Stimulated activated CD4-positive, alpha-beta T cell treated with anti-CD3 and anti-CD28 coated beads, Interleukin-2, amount 100 ng/mL, for 48 hours (primary cell): ENCODE measurements around the gene CAMK4.

Source experiments
- DNase-seq, 2 donors: peaks; one replicate each; pipeline ENCODE4 v3.0.0-alpha.2; 2020

The CAMK4 gene

DNA sequence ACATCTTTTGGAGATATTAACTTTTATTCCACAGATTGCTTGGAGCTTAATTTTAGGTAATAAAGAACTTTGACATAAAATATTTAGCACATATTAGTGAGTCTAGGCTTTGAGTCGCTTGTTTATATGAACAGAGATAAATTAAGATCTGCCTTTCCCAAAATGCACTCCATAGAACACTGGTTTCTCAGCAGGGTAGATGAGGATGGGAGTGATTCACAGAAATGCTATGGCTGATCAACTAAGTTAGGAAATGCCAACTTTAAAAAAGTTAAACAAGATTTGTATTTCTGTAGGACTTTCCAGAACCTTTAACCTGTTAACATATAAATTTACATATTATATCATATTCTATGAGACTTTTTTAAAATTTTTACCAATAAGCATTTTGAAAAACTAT is 222.9 kb downstream of the CAMK4 start:
- no peak for DNase-seq

- DNase-seq = no peak
These were observed 223.6 kb downstream of the CAMK4 start for GRCh38 chr5:111447822-111448221.

DNA sequence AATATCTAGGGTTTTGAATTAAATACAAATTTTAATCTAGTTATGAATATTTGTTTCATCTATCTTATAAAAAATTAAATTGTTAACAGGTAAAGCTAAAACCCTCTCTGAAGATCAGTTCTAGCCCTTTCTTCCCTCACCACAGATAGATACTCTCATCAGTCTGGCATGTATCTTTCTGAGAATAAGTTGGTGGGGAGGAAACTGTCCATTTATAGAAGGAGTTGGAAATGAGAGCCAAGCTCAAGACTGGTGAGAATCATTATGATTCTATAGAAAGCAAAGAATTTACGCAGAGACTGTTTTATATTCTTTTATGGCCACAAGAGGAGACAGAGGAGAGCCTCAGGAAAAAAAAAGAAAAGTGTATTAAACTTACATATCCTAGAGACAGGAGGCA is 229.1 kb downstream of the CAMK4 start:
- DNase-seq = no peak

DNA sequence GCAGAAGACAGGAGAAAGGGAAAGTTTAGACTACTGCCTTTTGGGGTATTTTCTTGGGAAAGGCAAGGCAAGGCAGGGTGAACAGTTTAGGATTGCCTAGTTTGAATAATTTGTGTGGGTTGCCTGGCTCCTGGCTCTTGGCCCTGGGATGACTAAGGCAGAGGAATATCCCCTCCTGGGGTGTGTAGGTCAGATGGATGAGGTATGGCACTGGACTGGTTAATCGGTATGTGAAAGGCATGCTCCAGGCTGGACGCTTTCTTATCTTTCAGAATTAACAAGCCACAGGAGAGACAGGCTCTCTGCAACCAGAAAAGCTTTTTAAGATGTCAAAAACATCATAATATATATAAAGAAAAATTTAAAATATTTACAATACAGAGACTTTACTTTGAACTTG is 229.6 kb downstream of the CAMK4 start:
- no peak for DNase-seq

DNA sequence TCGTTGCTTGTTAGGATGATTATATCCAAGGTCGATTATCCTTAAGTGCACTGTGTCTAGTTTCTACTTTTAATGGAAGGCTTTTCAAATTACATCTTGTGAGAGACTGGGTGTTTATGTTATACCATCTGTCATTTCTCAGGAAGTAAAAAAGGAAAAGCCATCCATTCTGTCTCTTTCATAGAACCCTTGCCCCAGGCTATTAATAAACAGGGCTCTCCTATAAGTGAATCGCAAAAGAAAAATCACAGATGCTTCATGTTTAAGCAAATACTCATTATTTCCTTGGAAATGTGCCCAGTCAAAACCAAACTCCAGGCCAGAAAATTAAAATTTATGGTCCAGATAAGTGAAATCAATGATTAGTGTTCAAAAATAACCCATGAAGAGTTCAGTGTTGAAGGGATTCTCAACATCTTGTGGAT is 230.0 kb downstream of the CAMK4 start:
- no peak for DNase-seq

DNA sequence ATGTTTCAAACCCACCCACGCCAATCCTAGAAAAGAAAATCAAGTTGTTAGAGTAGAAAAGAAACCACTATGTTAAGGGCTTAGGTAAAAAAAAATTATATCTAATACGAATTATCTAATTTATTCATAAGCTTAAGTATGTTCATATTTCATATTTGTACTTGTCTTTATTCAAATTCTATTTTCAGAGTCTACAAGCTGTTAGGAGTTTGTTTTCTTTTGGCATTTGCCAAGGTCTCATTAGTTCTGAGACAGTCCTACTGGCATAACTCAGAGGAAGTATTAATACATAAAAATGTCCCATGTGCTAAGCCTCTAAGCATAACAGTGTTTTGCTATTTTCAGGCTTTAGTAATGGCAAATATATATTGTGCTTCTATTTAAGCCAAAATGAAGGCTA is 230.6 kb downstream of the CAMK4 start:
- no peak for DNase-seq

DNA sequence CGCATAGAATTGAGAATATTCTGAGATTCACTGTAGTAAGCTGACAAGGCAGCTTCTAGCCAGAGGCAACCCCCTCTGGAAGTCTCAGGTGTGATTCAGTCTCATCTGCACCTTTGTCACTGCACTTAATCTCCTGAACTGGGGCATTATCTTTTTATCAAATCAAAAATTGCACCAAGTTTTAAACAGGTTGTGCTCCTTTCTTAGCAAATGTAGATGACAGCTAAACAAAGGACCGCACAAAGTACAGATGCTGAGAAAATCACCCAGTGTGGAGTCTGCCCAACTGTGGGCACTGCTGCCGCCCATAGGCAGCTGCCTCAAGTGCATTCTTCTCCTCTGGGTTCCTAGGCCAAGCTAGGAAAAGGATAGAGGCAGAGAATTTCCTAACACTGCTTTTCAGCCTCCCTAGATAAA is 237.1 kb downstream of the CAMK4 start:
- DNase-seq = no peak

- DNase-seq = no peak
These were observed 237.8 kb downstream of the CAMK4 start for GRCh38 chr5:111461934-111462333.

DNA sequence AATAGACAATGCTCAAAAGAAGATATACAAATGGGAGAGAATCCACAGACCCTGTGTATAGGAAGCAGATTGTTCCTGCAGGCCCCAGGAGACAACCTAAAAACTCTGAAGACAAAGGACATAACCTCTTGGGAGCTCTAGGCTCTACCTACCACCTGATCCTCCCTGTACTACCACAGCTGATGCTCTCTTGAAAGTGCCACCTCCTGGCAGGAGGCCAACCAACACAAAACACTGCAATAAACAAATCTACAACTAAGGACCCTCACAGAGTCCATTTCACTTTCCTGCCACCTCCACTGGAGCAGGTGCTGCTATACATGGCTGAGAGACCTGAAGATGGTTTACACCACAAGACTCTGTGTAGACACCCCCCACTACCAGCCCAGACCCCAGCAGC is 239.1 kb downstream of the CAMK4 start:
- DNase-seq = no peak

- DNase-seq = no peak
These were observed 245.2 kb downstream of the CAMK4 start for GRCh38 chr5:111469293-111469896.

DNA sequence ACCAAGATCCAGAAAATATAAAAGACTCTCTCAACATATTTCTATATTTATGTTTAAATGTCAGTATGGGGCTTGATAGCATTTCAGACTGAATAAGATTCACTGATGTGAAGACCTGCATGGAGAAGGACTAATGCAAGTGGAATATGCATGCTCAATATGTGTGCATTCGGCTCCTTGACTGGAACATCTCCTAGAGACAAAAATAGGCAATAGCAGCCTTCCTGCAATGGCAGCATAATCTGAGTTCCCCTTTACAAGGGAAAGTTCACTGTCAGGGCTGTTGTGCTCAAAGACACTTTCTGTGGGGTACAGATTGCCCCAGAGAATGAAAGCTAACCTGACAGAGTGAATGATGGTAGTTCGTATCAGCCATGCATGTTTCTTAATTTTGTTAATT is 245.7 kb downstream of the CAMK4 start:
- no peak for DNase-seq

DNA sequence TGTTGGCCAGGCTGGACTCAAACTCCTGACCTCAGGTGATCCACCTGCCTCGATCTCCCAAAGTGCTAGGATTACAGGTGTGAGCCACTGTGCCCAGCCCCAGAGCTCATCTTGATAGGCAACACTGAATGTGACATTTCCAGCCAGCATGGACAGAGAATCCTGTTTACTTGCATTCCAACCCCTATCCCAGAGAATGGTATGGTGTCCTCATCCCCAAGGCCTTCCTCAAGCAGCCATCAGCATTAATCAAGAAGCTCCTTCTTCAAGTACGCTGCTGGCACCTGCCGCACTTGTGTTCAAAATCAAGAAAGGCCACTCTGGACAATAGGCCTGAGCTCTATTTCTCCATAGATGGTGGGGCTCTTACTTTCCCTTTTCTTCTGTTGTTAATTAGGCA is 247.9 kb downstream of the CAMK4 start:
- DNase-seq = no peak

GRCh38 chr5:111472579-111472978 is 248.4 kb downstream of the CAMK4 start:
- DNase-seq = no peak

GRCh38 chr5:111478266-111478665 is 254.1 kb downstream of the CAMK4 start:
- DNase-seq = no peak

DNA sequence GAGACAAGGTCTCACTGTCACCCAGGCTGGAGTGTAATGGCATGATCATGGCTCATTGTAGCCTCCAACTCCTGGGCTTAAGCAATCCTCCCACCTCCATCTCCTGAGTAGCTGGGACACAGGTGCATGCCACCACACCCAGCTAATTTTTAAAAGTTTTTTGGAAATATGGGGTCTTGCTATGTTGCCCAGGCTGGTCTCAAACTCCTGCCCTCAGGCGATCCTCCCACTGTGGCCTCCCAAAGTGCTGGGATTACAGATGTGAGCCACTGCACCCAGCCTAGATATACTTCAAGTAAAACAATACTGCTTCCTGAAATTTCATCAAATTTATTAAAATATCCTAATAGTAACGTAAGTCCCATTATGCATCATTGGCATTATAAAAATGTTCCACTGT is 254.7 kb downstream of the CAMK4 start:
- DNase-seq = no peak

DNA sequence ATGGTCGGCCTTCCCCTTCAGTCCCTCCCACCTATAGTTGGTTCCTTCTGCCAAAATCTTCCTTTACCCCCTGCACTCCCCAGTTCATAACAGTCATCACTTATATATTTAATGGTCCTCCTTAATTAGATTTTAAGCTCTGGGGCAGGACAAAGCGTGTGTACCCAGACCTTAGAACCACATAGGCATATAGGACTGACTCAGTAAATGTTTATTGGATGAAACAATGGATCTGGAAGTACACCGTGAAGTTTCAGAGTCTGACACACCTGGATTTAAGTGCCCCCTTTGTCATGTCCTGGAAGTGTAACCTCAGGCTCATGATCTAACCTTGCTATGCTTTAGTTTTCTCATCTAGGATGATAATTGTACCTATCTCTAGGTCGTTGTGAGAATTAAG is 256.2 kb downstream of the CAMK4 start:
- no peak for DNase-seq

- DNase-seq = no peak
These were observed 261.9 kb downstream of the CAMK4 start for GRCh38 chr5:111486055-111486454.

DNA sequence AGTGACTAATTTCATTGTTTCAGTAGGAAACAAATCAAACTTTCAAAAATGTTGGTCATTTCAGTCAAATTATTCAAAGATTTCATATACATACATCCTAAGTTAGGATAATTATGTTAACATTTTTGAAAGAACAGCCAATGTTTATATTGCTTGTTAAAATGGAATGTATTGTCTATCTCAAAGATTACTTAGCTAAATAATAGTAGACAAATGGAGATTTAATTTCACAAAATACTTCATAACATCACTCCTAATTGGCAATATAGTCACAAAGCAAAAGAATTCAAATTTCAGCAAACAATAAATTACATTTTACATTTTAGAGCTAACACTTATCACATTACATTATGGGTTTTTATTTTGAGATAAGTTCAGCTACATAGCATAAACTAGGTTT is 262.7 kb downstream of the CAMK4 start:
- DNase-seq = no peak

- no peak for DNase-seq
These were observed 264.2 kb downstream of the CAMK4 start for GRCh38 chr5:111488353-111488752.

- no peak for DNase-seq
These were observed 268.8 kb downstream of the CAMK4 start for GRCh38 chr5:111493031-111493430.

DNA sequence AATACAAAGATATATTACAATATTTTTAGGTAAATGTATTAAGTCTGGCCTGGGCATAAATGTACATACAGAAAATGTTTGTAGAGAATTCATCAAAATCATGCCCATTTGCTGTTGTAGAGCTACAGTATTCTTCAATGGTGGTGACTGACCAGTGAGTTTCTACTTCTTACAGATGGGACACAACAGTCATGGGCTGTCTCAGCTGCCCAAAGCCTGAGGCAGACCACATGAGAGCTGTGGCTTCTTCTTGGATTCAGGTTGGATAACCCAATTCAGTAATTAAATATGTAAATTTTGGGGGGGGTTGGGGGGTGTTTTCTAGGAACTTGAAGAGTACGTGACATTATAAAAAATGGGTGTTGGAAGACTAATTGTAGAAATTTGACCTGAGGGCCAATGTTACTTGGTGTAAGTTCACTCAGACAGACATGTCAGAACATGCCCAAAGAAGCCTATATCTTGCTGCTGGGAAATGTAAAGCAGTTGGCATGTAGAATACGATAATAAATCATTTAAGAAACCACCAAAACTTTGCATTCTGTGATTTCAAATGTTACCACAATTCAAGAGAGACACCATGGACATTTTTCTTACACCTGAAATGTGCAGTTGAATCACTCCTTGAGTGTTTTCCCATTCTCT is 270.3 kb downstream of the CAMK4 start:
- DNase-seq = no peak

DNA sequence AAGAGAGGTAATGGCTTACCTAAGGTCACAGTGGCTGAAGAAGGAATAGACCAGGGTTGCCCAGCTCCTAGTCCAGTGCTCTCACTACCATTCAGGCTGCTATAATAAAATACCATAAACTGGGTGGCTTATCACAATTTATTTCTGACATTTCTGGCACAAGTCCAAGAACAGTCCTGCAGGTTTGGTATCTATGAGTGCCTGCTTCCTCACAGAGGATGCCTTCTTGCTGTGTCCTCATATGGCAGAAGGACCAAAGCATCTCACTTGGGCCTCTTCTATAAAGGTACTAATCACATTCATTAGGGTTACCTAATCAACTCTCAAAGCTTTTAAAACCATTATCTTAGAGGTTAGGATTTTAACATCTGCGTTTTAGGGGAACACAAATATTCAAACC is 271.0 kb downstream of the CAMK4 start:
- no peak for DNase-seq

DNA sequence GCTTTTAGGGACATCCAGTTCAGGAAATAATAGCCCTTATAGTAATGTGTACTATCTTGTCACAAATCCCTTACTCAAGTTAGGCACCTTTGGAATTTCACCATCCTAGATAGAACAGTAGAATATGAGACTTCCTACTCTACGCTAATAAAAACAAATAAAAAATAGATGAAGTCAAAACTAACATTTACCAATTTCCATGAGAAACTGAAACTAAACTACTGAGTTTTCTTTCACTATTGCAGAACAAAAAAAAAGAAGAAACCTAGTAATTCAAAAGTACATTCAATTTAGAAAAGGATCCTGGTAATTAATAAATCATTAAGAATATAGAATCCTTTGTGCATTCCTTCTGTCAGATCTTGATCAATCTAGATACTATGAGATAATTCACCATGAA is 274.2 kb downstream of the CAMK4 start:
- DNase-seq = no peak

GRCh38 chr5:111502956-111503355 is 278.8 kb downstream of the CAMK4 start:
- DNase-seq = no peak

GRCh38 chr5:111505096-111505495 is 280.9 kb downstream of the CAMK4 start:
- DNase-seq = no peak
